ENCODE results near the gene BSND. TPM values are rescaled to one million over a fixed set of nuclear protein-coding genes. Genes with fewer than 3 reads are reported as not detected.

The BSND gene
- total RNA-seq, 4 donors from 2014 or later, result not detected

- no peak for DNase-seq
- no peak overlapping the region for H3K27ac ChIP-seq
- H3K27me3 ChIP-seq, result no peaks in the 10 kb centered on the region
- TF ChIP-seq CTCF (IDR thresholded peaks at IDR 0.05 in 4 of 5, conservative IDR thresholded peaks at IDR 0.05 in 1 of 5), result no peak
- TF ChIP-seq POLR2A (IDR thresholded peaks at IDR 0.05), result no peak
- ATAC-seq, result no peak
- peaks cover 0 to 18% of the 10 kb centered on the region in 2 donors for H3K4me1 ChIP-seq
- H3K36me3 ChIP-seq, result no peaks in the 10 kb centered on the region
- H3K4me3 ChIP-seq, result no peak overlapping the region
- intact Hi-C loops (cut with DNase I; ENCODE audit: low total_unique reads) (no loop called here), in situ Hi-C loops (cut with MboI; ENCODE audit: low sequenced_read_pairs in 4 of 4) (no loop called here)
- no peaks in the 10 kb centered on the region for H3K9me3 ChIP-seq
Observed at GRCh38 chr1:54967372-54967771, 31.4 kb upstream of the BSND start.

GRCh38 chr1:54968551-54968950 is 30.2 kb upstream of the BSND start:
- H3K4me1 ChIP-seq, result peaks cover 3 to 18% of the 10 kb centered on the region in 2 donors
- no peaks in the 10 kb centered on the region for H3K27me3 ChIP-seq
- in situ Hi-C loops (cut with MboI; ENCODE audit: low sequenced_read_pairs in 4 of 4), result no loop called here
- ATAC-seq (no peak), DNase-seq (no peak)
- H3K27ac ChIP-seq, result no peak overlapping the region
- no peaks in the 10 kb centered on the region for H3K36me3 ChIP-seq
- TF ChIP-seq CTCF (IDR thresholded peaks at IDR 0.05 in 4 of 5, conservative IDR thresholded peaks at IDR 0.05 in 1 of 5) (no peak), POLR2A (IDR thresholded peaks at IDR 0.05) (no peak)
- H3K4me3 ChIP-seq, result no peak overlapping the region
- H3K9me3 ChIP-seq, result no peaks in the 10 kb centered on the region
- intact Hi-C loops (cut with DNase I; ENCODE audit: low total_unique reads), result no loop called here

GRCh38 chr1:54969879-54970278 is 28.9 kb upstream of the BSND start:
- intact Hi-C loops (cut with DNase I; ENCODE audit: low total_unique reads), result no loop called here
- no peak for TF ChIP-seq CTCF (IDR thresholded peaks at IDR 0.05 in 4 of 5, conservative IDR thresholded peaks at IDR 0.05 in 1 of 5)
- TF ChIP-seq POLR2A (IDR thresholded peaks at IDR 0.05), result no peak
- Histone ChIP-seq H3K27me3 (no peaks in the 10 kb centered on the region), H3K9me3 (no peaks in the 10 kb centered on the region), H3K27ac (no peak overlapping the region), H3K36me3 (no peaks in the 10 kb centered on the region), H3K4me3 (no peak overlapping the region), H3K4me1 (peaks cover 3 to 18% of the 10 kb centered on the region in 2 donors)
- ATAC-seq (no peak), DNase-seq (no peak)
- in situ Hi-C loops (cut with MboI; ENCODE audit: low sequenced_read_pairs in 4 of 4), result no loop called here

GRCh38 chr1:54970901-54971300 is 27.8 kb upstream of the BSND start:
- no peak overlapping the region for H3K27ac ChIP-seq
- DNase-seq (no peak), ATAC-seq (no peak)
- H3K4me3 ChIP-seq, result no peak overlapping the region
- peaks cover 3 to 13% of the 10 kb centered on the region in 2 donors for H3K4me1 ChIP-seq
- intact Hi-C loops (cut with DNase I; ENCODE audit: low total_unique reads), result no loop called here
- no peaks in the 10 kb centered on the region for H3K36me3 ChIP-seq
- no peaks in the 10 kb centered on the region for H3K9me3 ChIP-seq
- TF ChIP-seq CTCF (IDR thresholded peaks at IDR 0.05 in 4 of 5, conservative IDR thresholded peaks at IDR 0.05 in 1 of 5), result no peak
- TF ChIP-seq POLR2A (IDR thresholded peaks at IDR 0.05), result no peak
- in situ Hi-C loops (cut with MboI; ENCODE audit: low sequenced_read_pairs in 4 of 4), result no loop called here
- H3K27me3 ChIP-seq, result no peaks in the 10 kb centered on the region

GRCh38 chr1:54971317-54971791 is 27.4 kb upstream of the BSND start:
- TF ChIP-seq POLR2A (IDR thresholded peaks at IDR 0.05), result no peak
- no peak for TF ChIP-seq CTCF (IDR thresholded peaks at IDR 0.05 in 4 of 5, conservative IDR thresholded peaks at IDR 0.05 in 1 of 5)
- H3K36me3 ChIP-seq, result no peaks in the 10 kb centered on the region
- DNase-seq (no peak), ATAC-seq (peak; percentile 57)
- no peak overlapping the region for H3K4me3 ChIP-seq
- in situ Hi-C loops (cut with MboI; ENCODE audit: low sequenced_read_pairs in 4 of 4), result no loop called here
- intact Hi-C loops (cut with DNase I; ENCODE audit: low total_unique reads), result no loop called here
- no peaks in the 10 kb centered on the region for H3K27me3 ChIP-seq
- H3K4me1 ChIP-seq, result peaks cover 3 to 9% of the 10 kb centered on the region in 2 donors
- no peak overlapping the region for H3K27ac ChIP-seq
- H3K9me3 ChIP-seq, result no peaks in the 10 kb centered on the region

Measured in gastrocnemius medialis (tissue), 4 donors.